HCT116 (cell line): Measurements from ENCODE around the gene EPHA8.

ENCODE experiments used
- POLR2AphosphoS5 ChIP-seq: IDR thresholded peaks from 2 replicates; pipeline ENCODE4 v1.6.1; 2011; ENCODE audit warnings: mild to moderate bottlenecking, low read depth, low read length, moderate library complexity
- YY1 ChIP-seq: IDR thresholded peaks from 2 replicates; pipeline ENCODE4 v1.6.1; 2011; ENCODE audit warnings: low read length, low read depth, moderate library complexity, mild to moderate bottlenecking; ENCODE audit not compliant: insufficient replicate concordance; ENCODE audit errors: extremely low read depth
- TF ChIP-seq, protein P1 (sequence below), 3 experiments: fragments of 200-600 bp in 1 of 3; sonication (generic) in 1 of 3; IDR thresholded peaks in 2 of 3; conservative IDR thresholded peaks in 1 of 3; 2 replicates each; pipeline ENCODE4 v1.5.1; 2012 to 2017; ENCODE audit warnings: low read depth in 2 of 3, low read length in 2 of 3, antibody characterized with exemption in 1 of 3, borderline replicate concordance in 1 of 3, control low read depth in 1 of 3, mild to moderate bottlenecking in 1 of 3, mixed read lengths in 1 of 3, mixed run types in 1 of 3, moderate library complexity in 1 of 3; ENCODE audit not compliant: insufficient read depth in 1 of 3
- TF ChIP-seq, protein P2 (sequence below): IDR thresholded peaks from 2 replicates; pipeline ENCODE4 v1.6.1; 2012; ENCODE audit warnings: low read depth

DNA sequence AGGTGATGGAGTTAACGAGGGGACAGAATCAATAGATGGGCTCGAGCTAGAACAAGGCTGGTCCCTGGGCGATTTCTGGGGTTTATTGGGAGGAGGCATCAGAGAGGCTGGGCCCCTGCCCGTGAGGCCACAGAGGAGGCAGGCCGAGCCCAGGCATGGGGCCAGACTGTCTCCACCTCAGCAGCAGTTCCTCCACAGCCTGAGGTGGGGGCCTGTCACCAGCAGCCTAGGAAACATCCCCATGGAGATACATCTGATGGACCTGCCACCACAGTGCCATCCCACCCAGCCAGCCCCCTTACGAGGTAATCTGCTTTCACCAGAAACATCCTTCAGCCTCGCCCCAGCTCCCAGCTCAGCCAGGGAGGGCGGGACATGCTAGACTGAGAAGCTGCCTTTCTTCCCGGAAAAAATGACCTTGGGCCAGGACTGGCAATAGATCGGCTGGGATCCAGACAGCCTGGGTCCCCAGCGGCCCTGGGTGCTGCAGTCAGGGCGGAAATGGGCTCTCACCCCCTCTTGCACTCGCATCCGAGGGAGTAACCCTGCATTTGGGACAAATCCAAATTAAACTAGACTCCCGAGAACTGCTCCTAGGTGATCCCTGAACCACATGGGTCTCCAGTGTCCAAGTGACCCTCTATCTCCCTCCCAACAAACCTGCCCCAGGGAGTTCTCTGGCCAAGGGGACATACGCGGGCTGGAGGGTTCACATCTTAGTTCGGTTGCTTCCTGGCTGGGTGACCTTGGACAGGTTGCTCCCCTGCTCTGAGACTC, 10.0 kb upstream of the EPHA8 start:
- TF ChIP-seq YY1 (no peak), POLR2AphosphoS5 (no peak)
- TF ChIP-seq, protein P1, sequence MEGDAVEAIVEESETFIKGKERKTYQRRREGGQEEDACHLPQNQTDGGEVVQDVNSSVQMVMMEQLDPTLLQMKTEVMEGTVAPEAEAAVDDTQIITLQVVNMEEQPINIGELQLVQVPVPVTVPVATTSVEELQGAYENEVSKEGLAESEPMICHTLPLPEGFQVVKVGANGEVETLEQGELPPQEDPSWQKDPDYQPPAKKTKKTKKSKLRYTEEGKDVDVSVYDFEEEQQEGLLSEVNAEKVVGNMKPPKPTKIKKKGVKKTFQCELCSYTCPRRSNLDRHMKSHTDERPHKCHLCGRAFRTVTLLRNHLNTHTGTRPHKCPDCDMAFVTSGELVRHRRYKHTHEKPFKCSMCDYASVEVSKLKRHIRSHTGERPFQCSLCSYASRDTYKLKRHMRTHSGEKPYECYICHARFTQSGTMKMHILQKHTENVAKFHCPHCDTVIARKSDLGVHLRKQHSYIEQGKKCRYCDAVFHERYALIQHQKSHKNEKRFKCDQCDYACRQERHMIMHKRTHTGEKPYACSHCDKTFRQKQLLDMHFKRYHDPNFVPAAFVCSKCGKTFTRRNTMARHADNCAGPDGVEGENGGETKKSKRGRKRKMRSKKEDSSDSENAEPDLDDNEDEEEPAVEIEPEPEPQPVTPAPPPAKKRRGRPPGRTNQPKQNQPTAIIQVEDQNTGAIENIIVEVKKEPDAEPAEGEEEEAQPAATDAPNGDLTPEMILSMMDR (IDR thresholded peaks at IDR 0.05 in 2 of 3, conservative IDR thresholded peaks at IDR 0.05 in 1 of 3; ENCODE audit: borderline replicate concordance in 1 of 3, insufficient read depth in 1 of 3, low read depth in 2 of 3, low read length in 2 of 3), result no peak
- TF ChIP-seq, protein P2, sequence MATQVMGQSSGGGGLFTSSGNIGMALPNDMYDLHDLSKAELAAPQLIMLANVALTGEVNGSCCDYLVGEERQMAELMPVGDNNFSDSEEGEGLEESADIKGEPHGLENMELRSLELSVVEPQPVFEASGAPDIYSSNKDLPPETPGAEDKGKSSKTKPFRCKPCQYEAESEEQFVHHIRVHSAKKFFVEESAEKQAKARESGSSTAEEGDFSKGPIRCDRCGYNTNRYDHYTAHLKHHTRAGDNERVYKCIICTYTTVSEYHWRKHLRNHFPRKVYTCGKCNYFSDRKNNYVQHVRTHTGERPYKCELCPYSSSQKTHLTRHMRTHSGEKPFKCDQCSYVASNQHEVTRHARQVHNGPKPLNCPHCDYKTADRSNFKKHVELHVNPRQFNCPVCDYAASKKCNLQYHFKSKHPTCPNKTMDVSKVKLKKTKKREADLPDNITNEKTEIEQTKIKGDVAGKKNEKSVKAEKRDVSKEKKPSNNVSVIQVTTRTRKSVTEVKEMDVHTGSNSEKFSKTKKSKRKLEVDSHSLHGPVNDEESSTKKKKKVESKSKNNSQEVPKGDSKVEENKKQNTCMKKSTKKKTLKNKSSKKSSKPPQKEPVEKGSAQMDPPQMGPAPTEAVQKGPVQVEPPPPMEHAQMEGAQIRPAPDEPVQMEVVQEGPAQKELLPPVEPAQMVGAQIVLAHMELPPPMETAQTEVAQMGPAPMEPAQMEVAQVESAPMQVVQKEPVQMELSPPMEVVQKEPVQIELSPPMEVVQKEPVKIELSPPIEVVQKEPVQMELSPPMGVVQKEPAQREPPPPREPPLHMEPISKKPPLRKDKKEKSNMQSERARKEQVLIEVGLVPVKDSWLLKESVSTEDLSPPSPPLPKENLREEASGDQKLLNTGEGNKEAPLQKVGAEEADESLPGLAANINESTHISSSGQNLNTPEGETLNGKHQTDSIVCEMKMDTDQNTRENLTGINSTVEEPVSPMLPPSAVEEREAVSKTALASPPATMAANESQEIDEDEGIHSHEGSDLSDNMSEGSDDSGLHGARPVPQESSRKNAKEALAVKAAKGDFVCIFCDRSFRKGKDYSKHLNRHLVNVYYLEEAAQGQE, result no peak
